HG03039 (cell line): Measurements from ENCODE around the gene CDC42EP2.
"Not testable (repeated sequence)": the region's sequence is repeated elsewhere in the genome, so short reads cannot be mapped to it uniquely, and the experiment has no call there.

Experiments used
- ATAC-seq: cut with Tn5 transposase; IDR thresholded peaks from one replicate; pipeline ENCODE4 v1.9.1; 2021; ENCODE audit warnings: mild to moderate bottlenecking, moderate library complexity; ENCODE audit not compliant: unreplicated experiment

Gene CDC42EP2

GRCh38 chr11:65317025-65317786 lies 2.5 kb downstream of the CDC42EP2 start:
- ATAC-seq, result no peak

- ATAC-seq, result no peak
Measured at GRCh38 chr11:65320386-65321075, 5.9 kb downstream of the CDC42EP2 start.

GRCh38 chr11:65321076-65321475 lies 6.4 kb downstream of the CDC42EP2 start:
- ATAC-seq, result no peak

- no peak for ATAC-seq
Measured at GRCh38 chr11:65321828-65322485, 7.3 kb downstream of the CDC42EP2 start.

GRCh38 chr11:65323813-65324212 lies 9.1 kb downstream of the CDC42EP2 start:
- no peak for ATAC-seq

- ATAC-seq, result no peak
Measured at GRCh38 chr11:65325435-65325834, 10.8 kb downstream of the CDC42EP2 start.

- no peak for ATAC-seq
Measured at GRCh38 chr11:65327021-65327420, 12.4 kb downstream of the CDC42EP2 start.

- no peak for ATAC-seq
Measured at GRCh38 chr11:65329478-65329877, 14.8 kb downstream of the CDC42EP2 start.

GRCh38 chr11:65329944-65330403 lies 15.3 kb downstream of the CDC42EP2 start:
- ATAC-seq, result no peak

GRCh38 chr11:65330544-65330943 lies 15.9 kb downstream of the CDC42EP2 start:
- no peak for ATAC-seq

- not testable (repeated sequence) for ATAC-seq
Measured at GRCh38 chr11:65332591-65332990, 17.9 kb downstream of the CDC42EP2 start.

GRCh38 chr11:65334696-65335295 lies 20.1 kb downstream of the CDC42EP2 start:
- no peak for ATAC-seq

GRCh38 chr11:65338676-65339075 lies 24.0 kb downstream of the CDC42EP2 start:
- ATAC-seq, result no peak

- ATAC-seq, result no peak
Measured at GRCh38 chr11:65340226-65340625, 25.6 kb downstream of the CDC42EP2 start.

- ATAC-seq, result no peak
Measured at GRCh38 chr11:65341856-65342255, 27.2 kb downstream of the CDC42EP2 start.

GRCh38 chr11:65351511-65351910 lies 36.8 kb downstream of the CDC42EP2 start:
- no peak for ATAC-seq

GRCh38 chr11:65352783-65353182 lies 38.1 kb downstream of the CDC42EP2 start:
- no peak for ATAC-seq

GRCh38 chr11:65353376-65353775 lies 38.7 kb downstream of the CDC42EP2 start:
- no peak for ATAC-seq

- no peak for ATAC-seq
Measured at GRCh38 chr11:65353900-65354264, 39.2 kb downstream of the CDC42EP2 start.

GRCh38 chr11:65354265-65355012 lies 39.8 kb downstream of the CDC42EP2 start, which contains the start of gene TIGD3:
Gene TIGD3 (plus strand): TSS chr11:65354751. CDS start chr11:65355809, 1,058 bp downstream.
- peak; percentile 85 for ATAC-seq
